Measurements from ENCODE around the gene LGR4.

DNA sequence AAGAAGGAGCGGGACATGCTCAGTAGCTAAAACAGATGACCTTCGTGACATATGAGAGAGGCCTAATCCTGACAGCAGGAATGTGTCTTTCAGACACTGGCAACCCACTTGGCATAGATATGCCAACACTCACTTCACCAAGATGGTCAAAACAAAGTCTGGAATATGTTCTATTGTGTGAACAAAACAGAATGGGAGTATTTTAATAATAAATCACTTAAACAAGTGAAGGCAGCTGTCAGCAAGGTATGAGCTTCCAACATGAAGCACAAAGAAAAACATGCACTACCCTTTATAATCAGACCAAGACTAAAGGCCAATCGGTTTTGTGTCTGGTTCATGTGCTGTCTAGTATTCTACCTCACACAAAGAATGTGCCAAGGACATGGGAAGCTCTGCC lies 132.6 kb downstream of the LGR4 start:
- no peak for TF ChIP-seq CTCF (IDR thresholded peaks at IDR 0.05)
- no peak for TF ChIP-seq ZFX (IDR thresholded peaks at IDR 0.05; ENCODE audit: borderline replicate concordance)

All from 22Rv1 (cell line).